CD4-positive, alpha-beta T cell treated with Interferon gamma for 1 hour (primary cell): ENCODE measurements around the gene ST3GAL3.

Experiments
- DNase-seq: peaks from one replicate; pipeline ENCODE4 v3.0.0-alpha.2; 2020

ST3GAL3 gene

DNA sequence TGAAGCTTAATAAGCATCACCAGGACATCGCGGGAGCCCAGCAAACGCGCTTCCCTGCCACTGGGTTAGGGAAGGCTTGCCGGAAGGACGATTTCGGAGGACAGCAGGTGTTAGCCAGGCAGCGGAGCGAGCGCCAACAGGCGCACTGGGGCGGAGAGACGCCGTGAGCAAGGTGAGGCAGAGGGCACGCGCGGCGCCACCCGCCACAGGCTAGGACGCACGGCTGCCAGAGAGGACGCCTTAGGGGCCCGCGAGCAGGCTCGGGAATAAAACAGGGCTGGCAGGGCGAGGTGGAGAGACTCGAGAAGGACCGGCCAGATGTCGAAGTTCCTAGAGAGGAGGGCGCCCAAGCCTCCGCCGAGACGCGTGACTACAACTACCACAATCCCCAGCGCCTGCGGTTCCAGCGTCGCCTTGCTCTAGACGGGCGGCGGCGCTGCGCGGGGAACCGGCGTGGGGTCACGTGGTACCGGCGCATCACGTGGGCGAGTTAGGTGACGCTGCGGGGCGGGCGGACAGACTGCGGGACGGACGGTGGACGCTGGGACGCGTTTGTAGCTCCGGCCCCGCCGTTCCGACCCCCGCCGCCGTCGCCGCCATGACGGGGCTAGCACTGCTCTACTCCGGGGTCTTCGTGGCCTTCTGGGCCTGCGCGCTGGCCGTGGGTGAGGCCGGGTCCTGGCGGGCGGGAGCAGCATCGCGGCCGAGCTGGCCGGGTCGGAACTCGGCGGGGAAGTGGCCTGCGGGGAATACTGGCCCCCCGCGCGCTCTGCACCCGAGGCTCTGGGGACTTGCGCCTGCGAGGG is 267.3 kb downstream of the ST3GAL3 start, which contains the start of gene ATP6V0B:
ATP6V0B (plus strand) TSS at position 518 of the 806 bp plus-strand sequence; CDS start at position 599, 81 bp downstream.
- DNase-seq: peak; percentile 90

- DNase-seq: peak; percentile 59
Measured at GRCh38 chr1:43975249-43975961, 268.1 kb downstream of the ST3GAL3 start.

DNA sequence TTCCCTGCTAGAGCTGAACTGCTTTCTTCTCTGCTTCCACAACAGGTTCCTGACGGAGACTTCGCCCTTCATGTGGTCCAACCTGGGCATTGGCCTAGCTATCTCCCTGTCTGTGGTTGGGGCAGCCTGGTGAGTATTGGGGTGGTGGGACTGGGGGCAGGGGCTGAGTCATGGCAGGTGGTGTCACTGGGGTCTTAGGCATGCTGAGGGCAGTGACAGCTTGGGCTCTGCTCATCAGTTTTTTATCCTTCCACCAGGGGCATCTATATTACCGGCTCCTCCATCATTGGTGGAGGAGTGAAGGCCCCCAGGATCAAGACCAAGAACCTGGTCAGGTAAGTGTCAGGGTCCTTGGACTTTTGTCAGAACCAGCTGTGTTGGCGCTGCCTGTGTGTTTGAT is 268.7 kb downstream of the ST3GAL3 start:
- no peak for DNase-seq

DNA sequence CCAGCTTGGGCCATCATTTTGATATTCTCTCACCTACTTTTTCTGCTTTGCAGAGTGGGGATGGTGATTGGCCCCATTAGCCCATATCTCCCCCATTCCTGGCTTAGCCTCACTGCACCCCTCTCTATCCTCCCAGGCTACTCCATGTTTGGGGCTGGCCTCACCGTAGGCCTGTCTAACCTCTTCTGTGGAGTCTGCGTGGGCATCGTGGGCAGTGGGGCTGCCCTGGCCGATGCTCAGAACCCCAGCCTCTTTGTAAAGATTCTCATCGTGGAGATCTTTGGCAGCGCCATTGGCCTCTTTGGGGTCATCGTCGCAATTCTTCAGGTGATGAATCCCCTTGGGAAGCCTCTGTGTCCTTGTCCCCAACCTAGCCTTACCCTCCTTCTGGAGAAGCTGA is 269.6 kb downstream of the ST3GAL3 start:
- DNase-seq: no peak

GRCh38 chr1:43977376-43978263 is 270.3 kb downstream of the ST3GAL3 start:
- DNase-seq: no peak

GRCh38 chr1:43978264-43978550 is 270.9 kb downstream of the ST3GAL3 start:
- DNase-seq: no peak

DNA sequence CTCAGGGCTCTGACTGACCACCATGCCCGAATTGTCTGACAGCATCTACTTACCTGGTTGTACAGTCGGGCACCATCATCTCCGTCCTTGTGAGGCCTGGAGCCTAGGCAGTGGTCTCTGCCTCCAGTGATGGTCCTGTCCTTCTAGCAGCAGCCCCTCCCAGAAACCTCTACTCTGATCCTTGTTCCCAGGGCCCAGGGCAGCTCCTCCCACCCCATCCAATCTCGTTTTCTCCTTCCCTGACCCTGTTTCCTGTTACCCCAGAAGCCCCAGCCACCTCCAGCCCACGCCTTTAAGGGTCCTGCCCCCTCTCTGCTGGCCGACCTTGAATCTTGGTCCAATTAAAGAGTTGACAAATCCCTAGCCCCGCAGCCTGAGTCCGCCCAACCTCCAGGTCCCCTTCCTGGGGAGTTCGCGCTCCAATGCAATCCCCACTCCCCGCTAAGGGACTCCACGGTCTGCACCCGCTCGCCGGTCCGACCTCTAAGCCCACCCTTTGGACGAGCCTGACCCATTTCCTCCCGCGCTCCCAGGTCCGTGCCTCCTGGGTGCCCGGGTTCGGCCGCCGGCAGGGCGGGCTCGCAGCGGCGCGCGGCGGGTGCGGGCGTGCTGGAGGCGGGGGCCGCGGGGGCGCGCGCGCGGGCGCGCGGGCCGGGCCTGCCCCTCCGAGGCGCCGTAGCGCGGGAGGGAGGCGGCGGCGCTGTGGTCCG is 271.4 kb downstream of the ST3GAL3 start, which contains the start of gene B4GALT2:
B4GALT2 (plus strand) TSS at position 660 of the 710 bp plus-strand sequence. CDS start 1,951 bp downstream, outside the sequence.
- peak; percentile 22 for DNase-seq

GRCh38 chr1:43979261-43979527 is 271.9 kb downstream of the ST3GAL3 start:
- DNase-seq: no peak

- no peak for DNase-seq
Measured at GRCh38 chr1:43979528-43980254, 272.4 kb downstream of the ST3GAL3 start.

- DNase-seq: no peak
Measured at GRCh38 chr1:43980255-43981134, 273.2 kb downstream of the ST3GAL3 start.
